Glomerular visceral epithelial cell (primary cell): ENCODE results near the gene KRCC1.
"Not testable (repeated sequence)": the region's sequence is repeated elsewhere in the genome, so short reads cannot be mapped to it uniquely, and the experiment has no call there.

Source experiments
- DNase-seq: peaks from one replicate; pipeline ENCODE4 v3.0.0-alpha.2; 2016; ENCODE audit errors: extremely low spot score

KRCC1 gene

GRCh38 chr2:88042476-88042875 lies 13.1 kb downstream of the KRCC1 start:
- no peak for DNase-seq

GRCh38 chr2:88038263-88039105 lies 17.1 kb downstream of the KRCC1 start:
- DNase-seq: peak; percentile 86

- DNase-seq: no peak
Measured at GRCh38 chr2:88036606-88037005, 19.0 kb downstream of the KRCC1 start.

- DNase-seq: no peak
Measured at GRCh38 chr2:88036182-88036581, 19.4 kb downstream of the KRCC1 start.

- DNase-seq: no peak
Measured at GRCh38 chr2:88032070-88032702, 23.4 kb downstream of the KRCC1 start.

GRCh38 chr2:88028931-88029330 lies 26.7 kb downstream of the KRCC1 start:
- DNase-seq: no peak

- no peak for DNase-seq
Measured at GRCh38 chr2:88027697-88028389, 27.7 kb downstream of the KRCC1 start.

GRCh38 chr2:88024509-88024908 lies 31.1 kb downstream of the KRCC1 start:
- no peak for DNase-seq

- no peak for DNase-seq
Measured at GRCh38 chr2:88022669-88022921, 33.0 kb downstream of the KRCC1 start.

GRCh38 chr2:88019985-88020384 lies 35.6 kb downstream of the KRCC1 start:
- DNase-seq: no peak

- no peak for DNase-seq
Measured at GRCh38 chr2:88018909-88019308, 36.7 kb downstream of the KRCC1 start.

GRCh38 chr2:88018077-88018805 lies 37.3 kb downstream of the KRCC1 start:
- DNase-seq: not testable (repeated sequence)

GRCh38 chr2:88017780-88018038 lies 37.9 kb downstream of the KRCC1 start:
- not testable (repeated sequence) for DNase-seq

GRCh38 chr2:88016960-88017779 lies 38.4 kb downstream of the KRCC1 start:
- DNase-seq: no peak

- peak; percentile 79 for DNase-seq
Measured at GRCh38 chr2:88016086-88016959, 39.3 kb downstream of the KRCC1 start, which contains the start of gene RNU2-63P. Gene RNU2-63P, minus strand, starts transcription at chr2:88016547.

GRCh38 chr2:88011011-88011410 lies 44.6 kb downstream of the KRCC1 start:
- DNase-seq: no peak

- DNase-seq: no peak
Measured at GRCh38 chr2:88010136-88010535, 45.4 kb downstream of the KRCC1 start.

- DNase-seq: no peak
Measured at GRCh38 chr2:88006912-88007439, 48.6 kb downstream of the KRCC1 start.

GRCh38 chr2:88005776-88006175 lies 49.8 kb downstream of the KRCC1 start:
- no peak for DNase-seq

GRCh38 chr2:88003074-88003755 lies 52.4 kb downstream of the KRCC1 start:
- DNase-seq: no peak
